Globus pallidus (tissue), 1 donor: Measurements from ENCODE around the gene NHLH2.

Source experiments
- DNase-seq: peaks from one replicate; pipeline ENCODE4 v3.0.0-alpha.2; 2015; ENCODE audit warnings: low spot score

The NHLH2 gene

DNA sequence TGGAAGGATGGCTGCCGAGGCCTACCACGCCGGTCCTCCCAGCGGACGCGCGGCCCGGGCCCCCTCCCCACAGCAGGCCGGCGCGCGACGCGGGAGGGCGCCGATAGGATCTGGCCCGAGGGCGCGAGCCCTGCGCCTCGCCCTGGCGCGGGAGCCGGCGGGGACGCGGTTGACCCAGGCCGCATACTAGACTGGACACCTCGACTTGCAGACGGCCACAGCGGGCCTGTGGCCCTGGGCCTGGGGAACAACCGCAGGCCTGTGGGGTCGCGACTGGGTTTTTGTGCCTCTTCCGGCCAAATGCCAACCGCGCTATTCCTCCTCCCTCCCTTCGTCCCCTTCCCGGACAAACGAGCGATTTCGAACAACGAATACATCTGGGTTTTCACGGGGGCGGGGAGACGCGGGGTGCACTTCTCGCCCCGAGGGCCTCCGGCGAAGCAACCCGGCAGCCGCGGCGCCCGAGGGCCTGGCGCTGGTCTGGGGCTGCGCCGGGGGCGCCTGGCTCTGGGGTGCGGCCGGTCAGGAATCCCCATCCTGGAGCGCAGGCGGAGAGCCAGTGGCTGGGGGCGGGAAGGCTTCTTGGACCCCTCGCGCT is 2.4 kb downstream of the NHLH2 start:
- DNase-seq = peak; percentile 58

- DNase-seq = peak; percentile 29
Observed at GRCh38 chr1:115837740-115838421, 3.0 kb downstream of the NHLH2 start.

DNA sequence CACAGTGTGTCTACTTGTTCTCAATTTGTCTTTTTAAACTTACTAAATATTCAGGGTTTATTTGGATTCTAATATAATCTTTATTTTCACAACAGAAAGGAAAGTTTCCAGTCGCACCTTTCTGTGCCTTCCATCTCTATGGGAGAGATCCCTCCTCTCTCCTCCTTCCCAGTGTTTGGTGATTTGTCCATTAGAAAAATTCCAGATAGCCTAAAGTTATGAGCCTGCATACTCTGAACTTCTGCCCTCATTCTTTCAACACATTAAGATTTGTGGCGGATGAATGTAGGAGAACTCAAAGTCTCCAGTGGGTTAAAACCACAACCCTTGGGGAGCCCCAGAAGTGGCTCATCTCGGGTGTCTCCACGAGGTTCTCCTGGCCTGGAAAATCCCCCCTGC is 3.6 kb downstream of the NHLH2 start:
- DNase-seq = no peak

GRCh38 chr1:115833856-115834255 is 7.1 kb downstream of the NHLH2 start:
- no peak for DNase-seq

DNA sequence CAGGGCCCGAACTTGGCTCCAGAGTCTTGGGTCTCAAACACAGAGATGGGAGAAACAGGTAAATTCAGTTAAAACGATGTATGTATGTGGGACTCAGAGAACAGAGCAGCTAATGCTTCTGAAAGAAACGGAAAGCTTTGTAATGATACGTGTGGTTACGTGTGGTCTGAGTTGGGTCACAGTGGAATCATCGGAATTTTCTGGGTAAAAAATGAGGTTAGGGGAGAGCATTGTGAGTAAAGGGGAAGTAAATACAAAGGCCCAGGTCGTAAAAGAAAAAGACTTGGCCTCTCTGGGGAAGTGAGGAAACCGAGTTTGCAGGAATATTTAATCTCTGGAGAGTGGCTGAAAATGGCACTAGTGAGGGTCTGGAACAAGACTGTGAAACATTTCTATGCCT is 8.3 kb downstream of the NHLH2 start:
- DNase-seq = no peak

DNA sequence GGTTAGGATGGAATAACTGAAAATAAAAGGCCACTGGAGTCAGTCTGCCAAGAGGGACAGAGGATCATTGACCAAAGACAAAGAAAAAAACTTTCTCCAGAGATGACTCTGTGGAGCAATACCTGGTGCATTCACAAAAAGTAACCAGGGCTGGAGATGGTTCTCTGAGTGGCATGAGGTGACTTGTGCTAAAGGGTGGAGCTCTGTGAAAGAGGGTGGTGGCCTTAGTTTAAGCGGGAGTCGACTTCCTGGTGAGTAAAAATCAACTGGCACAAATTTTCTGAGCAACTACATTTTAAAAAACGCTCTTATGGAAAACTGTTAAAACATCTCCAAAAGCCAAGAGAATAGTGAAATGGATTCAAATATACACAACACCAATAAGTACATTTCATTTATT is 10.0 kb downstream of the NHLH2 start:
- no peak for DNase-seq

- no peak for DNase-seq
Observed at GRCh38 chr1:115829947-115830346, 11.0 kb downstream of the NHLH2 start.

- no peak for DNase-seq
Observed at GRCh38 chr1:115829023-115829674, 11.8 kb downstream of the NHLH2 start.

GRCh38 chr1:115828101-115829022 is 12.6 kb downstream of the NHLH2 start:
- DNase-seq = peak; percentile 29

DNA sequence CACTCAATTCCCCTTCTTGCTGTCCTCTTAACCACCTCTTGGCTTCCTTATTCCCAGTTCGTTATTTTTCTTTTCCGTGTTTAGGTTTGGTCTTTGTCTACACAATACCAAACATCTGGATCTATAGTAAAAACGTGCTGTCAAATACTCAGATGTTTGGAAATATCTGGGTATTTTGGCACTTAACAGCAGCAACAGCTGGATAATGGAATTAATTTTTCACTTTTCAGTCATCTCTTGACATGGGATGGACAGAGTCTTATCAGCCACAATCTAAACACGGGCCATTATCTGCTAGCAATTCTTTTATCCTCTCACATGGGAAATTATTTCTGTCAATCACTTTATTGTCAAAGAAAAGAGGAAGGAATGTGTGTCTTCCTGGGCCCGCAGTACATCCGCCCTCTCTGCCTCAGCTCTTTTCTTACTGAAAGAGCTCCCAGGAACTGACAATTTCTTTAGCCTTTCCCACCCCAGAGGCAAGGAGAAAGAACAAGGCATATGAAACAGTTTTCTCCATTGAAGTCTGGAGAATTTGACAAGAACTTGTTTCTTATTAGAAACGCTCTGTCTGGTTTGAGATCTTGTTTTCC is 13.4 kb downstream of the NHLH2 start:
- DNase-seq = no peak

- DNase-seq = no peak
Observed at GRCh38 chr1:115826628-115827027, 14.3 kb downstream of the NHLH2 start.

GRCh38 chr1:115822117-115822516 is 18.8 kb downstream of the NHLH2 start:
- DNase-seq = no peak

GRCh38 chr1:115815694-115816093 is 25.2 kb downstream of the NHLH2 start:
- no peak for DNase-seq

DNA sequence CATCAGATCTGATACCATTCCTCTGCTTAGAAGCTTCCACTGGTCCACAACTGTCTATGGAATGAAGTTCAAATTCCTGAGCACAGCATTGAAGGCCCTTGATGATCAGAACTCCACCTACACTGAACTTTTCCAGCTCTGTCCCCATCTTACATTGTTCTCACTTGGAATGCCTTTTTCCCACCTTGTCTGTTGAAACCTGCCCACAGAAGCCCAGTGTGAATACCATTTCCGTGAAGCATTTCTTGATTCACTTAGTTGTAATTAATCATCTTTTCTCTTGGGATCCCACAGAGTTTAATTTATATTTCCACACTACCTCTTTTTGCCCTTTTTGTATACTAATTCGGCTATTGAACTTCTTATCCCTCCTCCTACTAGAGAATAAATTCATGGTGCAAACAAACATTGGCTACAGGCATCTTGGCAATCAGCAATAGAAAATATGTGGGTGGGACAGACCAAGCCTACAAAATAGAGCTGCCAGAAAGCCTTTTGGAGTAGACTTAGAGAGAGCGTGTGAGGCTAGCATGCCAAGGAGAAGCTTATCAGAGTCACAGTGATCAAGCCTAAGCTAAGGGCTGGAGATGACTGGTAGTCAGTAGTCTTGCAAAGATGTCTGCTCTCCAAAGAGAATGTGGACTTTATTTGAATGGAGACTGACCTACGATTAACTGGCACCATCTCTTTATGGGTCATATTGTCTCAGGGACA is 26.1 kb downstream of the NHLH2 start:
- DNase-seq = no peak

DNA sequence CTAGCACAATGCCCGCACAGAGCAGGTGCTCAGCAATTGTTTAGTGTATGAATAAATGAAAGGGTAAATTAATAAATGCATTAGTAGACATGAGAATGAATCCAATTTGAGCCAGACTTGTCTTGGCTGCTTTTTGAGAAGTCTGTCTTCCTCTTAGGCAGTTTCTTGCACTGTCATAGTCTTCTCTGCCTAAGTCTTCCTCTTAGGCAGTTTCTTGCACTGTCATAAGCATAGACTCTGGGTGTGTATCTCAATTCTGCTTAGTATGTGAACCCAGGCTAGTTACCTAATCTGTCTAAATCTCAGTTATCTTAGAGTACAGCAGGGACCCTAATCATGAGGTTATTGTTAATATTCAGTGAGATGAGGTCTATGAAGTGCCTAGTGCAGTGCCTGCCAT is 27.2 kb downstream of the NHLH2 start:
- no peak for DNase-seq

GRCh38 chr1:115811140-115811828 is 29.6 kb downstream of the NHLH2 start:
- DNase-seq = no peak

- DNase-seq = no peak
Observed at GRCh38 chr1:115810609-115811008, 30.3 kb downstream of the NHLH2 start.

DNA sequence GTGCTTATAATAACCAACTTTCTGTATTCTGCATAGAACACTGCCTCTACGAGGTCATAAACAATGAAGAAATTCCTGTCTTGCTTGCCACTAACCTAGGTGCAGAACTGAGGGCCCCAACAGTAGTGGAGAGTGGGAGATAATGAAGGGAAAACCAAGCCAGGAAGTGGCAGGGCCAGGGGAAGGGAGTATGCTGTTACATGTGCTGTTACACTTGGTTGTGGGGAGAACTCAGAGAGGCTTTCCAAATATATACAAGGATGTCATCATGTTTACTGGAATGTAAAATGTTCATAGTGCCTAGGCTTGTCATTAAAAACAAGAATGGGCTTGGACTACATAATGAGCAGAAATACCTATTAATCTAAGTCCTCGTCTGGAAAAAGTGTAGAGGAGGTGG is 31.1 kb downstream of the NHLH2 start:
- no peak for DNase-seq

DNA sequence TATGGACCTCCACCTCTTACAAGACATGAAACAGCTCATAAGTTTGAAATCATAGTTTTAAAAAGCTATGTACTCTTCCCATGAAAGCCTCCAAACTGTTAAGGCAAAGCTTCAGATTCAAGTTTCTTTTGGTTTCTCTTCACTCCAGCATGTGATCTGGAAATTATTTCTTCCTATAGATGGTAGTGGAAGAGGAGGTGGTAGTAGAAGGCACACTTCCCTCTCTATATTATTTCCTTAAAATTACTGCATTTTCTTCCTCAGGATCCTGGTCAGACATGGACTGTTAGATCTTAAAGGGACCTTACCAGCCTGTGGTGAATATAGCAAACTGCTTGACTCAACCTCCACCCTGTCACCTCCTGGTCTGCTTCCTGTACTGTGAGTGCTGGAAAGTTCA is 31.9 kb downstream of the NHLH2 start:
- no peak for DNase-seq

- DNase-seq = peak; percentile 74
Observed at GRCh38 chr1:115807723-115808122, 33.2 kb downstream of the NHLH2 start.

GRCh38 chr1:115805597-115805996 is 35.3 kb downstream of the NHLH2 start:
- no peak for DNase-seq
